Neuronal stem cell (in vitro differentiated cells): ENCODE results near the gene C16orf95.
A peak's percentile ranks its signal among the peaks of the same experiment; 100 is the strongest.

ENCODE experiments used
- DNase-seq: peaks from one replicate; pipeline ENCODE4 v3.0.0-alpha.2; 2013; ENCODE audit warnings: low spot score
- H2AFZ ChIP-seq: one replicate; pipeline ENCODE4 v1.6.1; 2013; ENCODE audit warnings: mild to moderate bottlenecking, low read length, inconsistent platforms
- H2AK5ac ChIP-seq: 2 replicates; pipeline ENCODE4 v1.6.1; 2013; ENCODE audit warnings: low read depth, mild to moderate bottlenecking, inconsistent platforms, low read length, moderate library complexity, mixed read lengths
- H2BK120ac ChIP-seq: 2 replicates; pipeline ENCODE4 v1.6.1; 2013; ENCODE audit warnings: low read depth, mild to moderate bottlenecking, inconsistent platforms, low read length, moderate library complexity, mixed read lengths
- H2BK12ac ChIP-seq: one replicate; pipeline ENCODE4 v1.6.1; 2013; ENCODE audit warnings: low read length, inconsistent platforms
- H2BK15ac ChIP-seq: 2 replicates; pipeline ENCODE4 v1.6.1; 2013; ENCODE audit warnings: mild to moderate bottlenecking, low read length, inconsistent platforms, mixed read lengths
- H2BK5ac ChIP-seq: one replicate; pipeline ENCODE4 v1.6.1; 2013; ENCODE audit warnings: inconsistent platforms, mild to moderate bottlenecking, low read length, moderate library complexity
- H3K14ac ChIP-seq: one replicate; pipeline ENCODE4 v1.6.1; 2013; ENCODE audit warnings: low read length, inconsistent platforms
- H3K18ac ChIP-seq: 2 replicates; pipeline ENCODE4 v1.6.1; 2013; ENCODE audit warnings: low read length, inconsistent platforms
- H3K23ac ChIP-seq: 2 replicates; pipeline ENCODE4 v1.6.1; 2013; ENCODE audit warnings: low read depth, mild to moderate bottlenecking, mixed read lengths, low read length, inconsistent platforms; ENCODE audit not compliant: poor library complexity
- H3K27ac ChIP-seq: replicated peaks from 3 replicates; pipeline ENCODE4 v1.5.1; 2013; ENCODE audit warnings: low read length, inconsistent platforms
- H3K27me3 ChIP-seq, 3 experiments: 2 replicates each; pipeline ENCODE4 v1.6.1; 2013; ENCODE audit warnings: low read length in 3 of 3, mild to moderate bottlenecking in 2 of 3, inconsistent platforms in 1 of 3, low read depth in 1 of 3, mixed read lengths in 1 of 3, moderate library complexity in 1 of 3; ENCODE audit not compliant: control insufficient read depth in 3 of 3, insufficient read depth in 3 of 3
- H3K36me3 ChIP-seq, 2 donors: replicated peaks in 1 of 2; 2 replicates each; pipeline ENCODE4 v1.6.1; 2013; ENCODE audit warnings: low read length in 2 of 2; ENCODE audit not compliant: control insufficient read depth in 2 of 2, insufficient read depth in 2 of 2
- H3K4ac ChIP-seq: 2 replicates; pipeline ENCODE4 v1.6.1; 2013; ENCODE audit warnings: inconsistent platforms, mild to moderate bottlenecking, low read length, moderate library complexity
- H3K4me1 ChIP-seq, 2 donors: 1 replicate in 1 of 2; 2 replicates in 1 of 2; pipeline ENCODE4 v1.6.1; 2013; ENCODE audit warnings: low read length in 2 of 2, low read depth in 1 of 2; ENCODE audit not compliant: control insufficient read depth in 2 of 2, insufficient read depth in 1 of 2
- H3K4me2 ChIP-seq: one replicate; pipeline ENCODE4 v1.6.1; 2013; ENCODE audit warnings: mild to moderate bottlenecking, low read length, inconsistent platforms; ENCODE audit not compliant: insufficient read depth, poor library complexity, severe bottlenecking
- H3K4me3 ChIP-seq, 2 donors: 2 replicates each; pipeline ENCODE4 v1.5.1; 2013; ENCODE audit warnings: low read length in 2 of 2, mild to moderate bottlenecking in 2 of 2, inconsistent platforms in 1 of 2, moderate library complexity in 1 of 2
- H3K79me1 ChIP-seq: one replicate; pipeline ENCODE4 v1.6.1; 2013; ENCODE audit warnings: low read depth, mild to moderate bottlenecking, inconsistent platforms, low read length, moderate library complexity
- H3K9ac ChIP-seq: one replicate; pipeline ENCODE4 v1.6.1; 2013; ENCODE audit warnings: mild to moderate bottlenecking, low read depth, low read length, inconsistent platforms; ENCODE audit not compliant: poor library complexity
- H3K9me3 ChIP-seq, 2 donors: replicated peaks in 1 of 2; 2 replicates each; pipeline versions ENCODE3 to v1.6.1; 2013; ENCODE audit warnings: low read length in 2 of 2, mild to moderate bottlenecking in 2 of 2, inconsistent platforms in 1 of 2, low read depth in 1 of 2, mixed read lengths in 1 of 2, moderate library complexity in 1 of 2; ENCODE audit not compliant: control insufficient read depth in 2 of 2, insufficient read depth in 1 of 2
- H4K8ac ChIP-seq: one replicate; pipeline ENCODE4 v1.6.1; 2013; ENCODE audit warnings: low read depth, mild to moderate bottlenecking, inconsistent platforms, low read length, moderate library complexity
- H4K91ac ChIP-seq: one replicate; pipeline ENCODE4 v1.6.1; 2013; ENCODE audit warnings: low read length, low read depth, mild to moderate bottlenecking, inconsistent platforms; ENCODE audit not compliant: poor library complexity
- WGBS, 2 donors: extraction: QIAGEN DNeasy Blood & Tissue Kit; methylation state at CpG; one replicate each; pipeline ENCODE4 v1.1.7; 2013; ENCODE audit warnings: missing lambda C conversion rate in 2 of 2, mixed read lengths in 1 of 2; ENCODE audit not compliant: insufficient read length in 2 of 2, insufficient replicate concordance in 1 of 2; ENCODE audit errors: extremely low coverage in 2 of 2; 5-methylcytosine and 5-hydroxymethylcytosine counted together

C16orf95 gene

GRCh38 chr16:87295259-87295658, 21.9 kb downstream of the C16orf95 start:
- no peak overlapping the region for H2AFZ ChIP-seq
- H3K14ac ChIP-seq, result no peak overlapping the region
- no peak overlapping the region for H2BK12ac ChIP-seq

GRCh38 chr16:87293990-87294389, 23.2 kb downstream of the C16orf95 start:
- Histone ChIP-seq H2BK15ac (no peak overlapping the region), H2BK5ac (no peak overlapping the region), H2AK5ac (no peak overlapping the region), H3K18ac (no peak overlapping the region), H2BK12ac (peak overlapping the region; percentile 86), H3K4ac (no peak overlapping the region), H3K4me2 (no peak overlapping the region), H3K9me3 (peaks cover 4 to 11% of the 10 kb centered on the region in 2 donors), H4K91ac (peak overlapping the region; percentile 22), H3K4me1 (no peaks in the 10 kb centered on the region), H2BK120ac (no peak overlapping the region), H3K23ac (no peak overlapping the region), H3K9ac (no peak overlapping the region), H3K79me1 (no peaks in the 10 kb centered on the region), H2AFZ (no peak overlapping the region), H3K27ac (no peak overlapping the region), H3K36me3 (no peaks in the 10 kb centered on the region), H3K14ac (no peak overlapping the region), H3K27me3 (no peaks in the 10 kb centered on the region), H4K8ac (no peak overlapping the region), H3K4me3 (no peak overlapping the region)
- DNase-seq, result no peak
- 100% methylated on average over 1 to 2 of the region's 3 CpGs for WGBS, 2 donors

More at GRCh38 chr16:87295259-87295658, 21.9 kb downstream of the C16orf95 start:
- Histone ChIP-seq H3K23ac (no peak overlapping the region), H3K4me3 (no peak overlapping the region), H2BK5ac (no peak overlapping the region), H4K91ac (no peak overlapping the region), H3K27ac (no peak overlapping the region), H3K36me3 (no peaks in the 10 kb centered on the region), H3K9me3 (peaks cover 4 to 11% of the 10 kb centered on the region in 2 donors), H3K4me1 (no peaks in the 10 kb centered on the region), H3K9ac (no peak overlapping the region), H3K27me3 (no peaks in the 10 kb centered on the region), H3K79me1 (no peaks in the 10 kb centered on the region), H2BK15ac (no peak overlapping the region), H2AK5ac (no peak overlapping the region), H3K4ac (no peak overlapping the region), H3K18ac (no peak overlapping the region), H3K4me2 (no peak overlapping the region), H2BK120ac (no peak overlapping the region), H4K8ac (no peak overlapping the region)
- no peak for DNase-seq
- no CpG with 5 or more reads among the region's 4 CpGs for WGBS, 2 donors

- Histone ChIP-seq H3K36me3 (no peaks in the 10 kb centered on the region), H3K9ac (no peak overlapping the region), H2AFZ (no peak overlapping the region), H3K4me2 (no peak overlapping the region), H3K14ac (no peak overlapping the region), H2BK5ac (no peak overlapping the region), H3K18ac (no peak overlapping the region), H3K4me3 (no peak overlapping the region), H4K8ac (no peak overlapping the region), H3K79me1 (no peaks in the 10 kb centered on the region), H4K91ac (no peak overlapping the region), H2BK120ac (no peak overlapping the region), H3K4me1 (no peaks in the 10 kb centered on the region), H3K27ac (no peak overlapping the region), H3K9me3 (peaks cover 4 to 11% of the 10 kb centered on the region in 2 donors), H2BK12ac (no peak overlapping the region), H2AK5ac (no peak overlapping the region), H2BK15ac (no peak overlapping the region), H3K27me3 (no peaks in the 10 kb centered on the region), H3K23ac (no peak overlapping the region), H3K4ac (no peak overlapping the region)
- WGBS, 2 donors, result no CpG with 5 or more reads among the region's 6 CpGs
- DNase-seq, result no peak
These were observed 25.2 kb downstream of the C16orf95 start for GRCh38 chr16:87291944-87292343.

- Histone ChIP-seq H2BK120ac (no peak overlapping the region), H3K14ac (no peak overlapping the region), H3K36me3 (no peaks in the 10 kb centered on the region), H3K18ac (no peak overlapping the region), H4K8ac (no peak overlapping the region), H3K9ac (no peak overlapping the region), H3K27ac (no peak overlapping the region), H3K4me1 (peaks cover 0 to 3% of the 10 kb centered on the region in 2 donors), H3K9me3 (peaks cover 4 to 11% of the 10 kb centered on the region in 2 donors), H3K4me3 (no peak overlapping the region), H2BK12ac (no peak overlapping the region), H3K27me3 (no peaks in the 10 kb centered on the region), H2BK5ac (no peak overlapping the region), H2AK5ac (no peak overlapping the region), H3K23ac (no peak overlapping the region), H2AFZ (no peak overlapping the region), H4K91ac (no peak overlapping the region), H3K4me2 (no peak overlapping the region), H3K79me1 (no peaks in the 10 kb centered on the region), H2BK15ac (no peak overlapping the region), H3K4ac (no peak overlapping the region)
- no CpG with 5 or more reads among the region's 7 CpGs for WGBS, 2 donors
- DNase-seq, result no peak
These were observed 28.3 kb downstream of the C16orf95 start for GRCh38 chr16:87288753-87289362.
